GM19468 (cell line): ENCODE results near the gene EMC7.
A peak's percentile ranks its signal among the peaks of the same experiment; 100 is the strongest.
"Not testable (repeated sequence)": the region's sequence is repeated elsewhere in the genome, so short reads cannot be mapped to it uniquely, and the experiment has no call there.

Experiments used
- ATAC-seq: cut with Tn5 transposase; IDR thresholded peaks from one replicate; pipeline ENCODE4 v1.9.1; 2021; ENCODE audit warnings: mild to moderate bottlenecking, moderate library complexity, moderate number of reproducible peaks; ENCODE audit not compliant: unreplicated experiment; ENCODE audit errors: extremely low read depth

Gene EMC7

GRCh38 chr15:34101366-34102174 lies at the start of gene EMC7, which contains the start of gene PGBD4:
TSS of gene EMC7 (minus strand) at chr15:34101862. CDS start at chr15:34101839, 23 bp downstream.
TSS of gene PGBD4 (plus strand) at chr15:34102083. CDS start at chr15:34102532, 449 bp downstream.
- peak; percentile 93 for ATAC-seq

- no peak for ATAC-seq
Measured at GRCh38 chr15:34147371-34148140, 45.9 kb upstream of the EMC7 start.

GRCh38 chr15:34133511-34133910 lies 31.8 kb upstream of the EMC7 start:
- ATAC-seq: no peak

- no peak for ATAC-seq
Measured at GRCh38 chr15:34132881-34133280, 31.2 kb upstream of the EMC7 start.

- no peak for ATAC-seq
Measured at GRCh38 chr15:34128898-34129297, 27.2 kb upstream of the EMC7 start.

GRCh38 chr15:34126522-34126921 lies 24.9 kb upstream of the EMC7 start:
- no peak for ATAC-seq

GRCh38 chr15:34125945-34126344 lies 24.3 kb upstream of the EMC7 start:
- ATAC-seq: no peak

- no peak for ATAC-seq
Measured at GRCh38 chr15:34124651-34125050, 23.0 kb upstream of the EMC7 start.

GRCh38 chr15:34122771-34123183 lies 21.1 kb upstream of the EMC7 start:
- no peak for ATAC-seq

- ATAC-seq: not testable (repeated sequence)
Measured at GRCh38 chr15:34121786-34122185, 20.1 kb upstream of the EMC7 start.

GRCh38 chr15:34120420-34120819 lies 18.8 kb upstream of the EMC7 start:
- ATAC-seq: not testable (repeated sequence)

- no peak for ATAC-seq
Measured at GRCh38 chr15:34119291-34119690, 17.6 kb upstream of the EMC7 start.

- ATAC-seq: no peak
Measured at GRCh38 chr15:34116620-34117019, 15.0 kb upstream of the EMC7 start.

GRCh38 chr15:34114739-34115138 lies 13.1 kb upstream of the EMC7 start:
- ATAC-seq: no peak

GRCh38 chr15:34114215-34114614 lies 12.6 kb upstream of the EMC7 start:
- ATAC-seq: no peak

- ATAC-seq: no peak
Measured at GRCh38 chr15:34111488-34111887, 9.8 kb upstream of the EMC7 start.

GRCh38 chr15:34109797-34110663 lies 8.4 kb upstream of the EMC7 start:
- ATAC-seq: no peak

GRCh38 chr15:34107315-34107714 lies 5.7 kb upstream of the EMC7 start:
- no peak for ATAC-seq

GRCh38 chr15:34106423-34106822 lies 4.8 kb upstream of the EMC7 start:
- no peak for ATAC-seq

GRCh38 chr15:34102175-34102925 lies 688 bp upstream of the EMC7 start:
- ATAC-seq: no peak
